Activated B cell treated with CpG ODN at 0.5 μM for 24 hours (primary cell): ENCODE data around the gene RNLS. TPM values are rescaled to one million over a fixed set of nuclear protein-coding genes. Genes with fewer than 3 reads are reported as not detected.
A peak's percentile ranks its signal among the peaks of the same experiment; 100 is the strongest.

ENCODE experiments used
- ATAC-seq: fragments of 200-7000 bp; cut with Tn5 transposase; one replicate; pipeline ENCODE4 v1.10.0; 2021; ENCODE audit warnings: low read depth, mild to moderate bottlenecking, moderate library complexity
- CTCF ChIA-PET: fragments of 350-600 bp; sonication (Branson Sonifier 250); formaldehyde crosslinking; loops from one replicate; lab custom pipeline; 2021; ENCODE audit warnings: antibody characterized with exemption; lab: Charles Lee
- POLR2A ChIA-PET: fragments of 350-600 bp; sonication (Branson Sonifier 250); formaldehyde crosslinking; loops from one replicate; lab custom pipeline; 2021; ENCODE audit warnings: antibody characterized with exemption; lab: Charles Lee
- DNase-seq: peaks from one replicate; pipeline ENCODE4 v3.0.0; 2022
- H3K27ac Mint-ChIP-seq: one replicate; pipeline ENCODE4 v1.8.0; 2020; ENCODE audit warnings: mixed read lengths
- H3K27me3 Mint-ChIP-seq: one replicate; pipeline ENCODE4 v1.8.0; 2021; ENCODE audit warnings: mixed read lengths
- H3K36me3 Mint-ChIP-seq: one replicate; pipeline ENCODE4 v1.8.0; 2021; ENCODE audit warnings: low read depth, mixed read lengths
- H3K4me1 Mint-ChIP-seq: one replicate; pipeline ENCODE4 v1.8.0; 2021; ENCODE audit warnings: mixed read lengths
- H3K4me3 Mint-ChIP-seq: one replicate; pipeline ENCODE4 v1.8.0; 2020; ENCODE audit warnings: mild to moderate bottlenecking, mixed read lengths
- H3K9me3 Mint-ChIP-seq: one replicate; pipeline ENCODE4 v1.8.0; 2020; ENCODE audit warnings: mixed read lengths
- CTCF ChIP-seq: fragments of 200-600 bp; IDR thresholded peaks from one replicate; pipeline ENCODE4 v1.8.0; 2022; ENCODE audit warnings: antibody characterized with exemption, mild to moderate bottlenecking
- intact Hi-C: fragments of 100-400 bp; cut with micrococcal nuclease; formaldehyde crosslinking; loops from one replicate; pipeline ENCODE4 v1.15.1; 2024
- total RNA-seq: library from RNA; stranded (reverse); gene quantifications from 2 replicates; pipeline ENCODE4 v1.2.3, GENCODE V29; 2022

The RNLS gene
- total RNA-seq, 1 donor from 2014 or later, result 5.7 TPM

GRCh38 chr10:88270871-88271713 lies 312.0 kb downstream of the RNLS start:
- H3K9me3 Mint-ChIP-seq, result no peaks in the 10 kb centered on the region
- H3K27me3 Mint-ChIP-seq, result no peaks in the 10 kb centered on the region
- TF ChIP-seq CTCF, result no peak
- ChIA-PET CTCF (interaction anchor here (0.7 to 4.0 kb wide), 8 partner anchors 9 to 282 kb away, joined by 3 to 26 read pairs (median 4); no protein-coding TSS in a partner anchor), POLR2A (interaction anchor here (0.6 to 2.0 kb wide), 14 partner anchors 9 to 631 kb away, joined by 3 to 18 read pairs (median 4); partner anchors contain the start of genes KLLN and PTEN)
- peak overlapping the region; percentile 56 for H3K27ac Mint-ChIP-seq
- ATAC-seq (peak; percentile 93), DNase-seq (peak; percentile 16)
- intact Hi-C loops, result loop anchor here (1.0 to 5.0 kb wide), 6 partner anchors 51 to 409 kb away; no protein-coding TSS in a partner anchor
- H3K4me1 Mint-ChIP-seq, result peaks cover 46% of the 10 kb centered on the region
- H3K4me3 Mint-ChIP-seq, result peak overlapping the region; percentile 40
- no peaks in the 10 kb centered on the region for H3K36me3 Mint-ChIP-seq

- no peaks in the 10 kb centered on the region for H3K36me3 Mint-ChIP-seq
- no peak for TF ChIP-seq CTCF
- intact Hi-C loops, result loop anchor here (5.0 kb wide), 2 partner anchors 203 to 308 kb away; no protein-coding TSS in a partner anchor
- peaks cover 46% of the 10 kb centered on the region for H3K4me1 Mint-ChIP-seq
- H3K27ac Mint-ChIP-seq, result no peak overlapping the region
- CTCF ChIA-PET, result interaction anchor here (1.0 to 4.0 kb wide), 5 partner anchors 119 to 283 kb away, joined by 3 to 26 read pairs (median 4); no protein-coding TSS in a partner anchor
- no peak overlapping the region for H3K4me3 Mint-ChIP-seq
- DNase-seq (no peak), ATAC-seq (no peak)
- H3K27me3 Mint-ChIP-seq, result no peaks in the 10 kb centered on the region
- H3K9me3 Mint-ChIP-seq, result no peaks in the 10 kb centered on the region
- POLR2A ChIA-PET, result interaction anchor here (0.8 to 2.0 kb wide), 9 partner anchors 8 to 408 kb away, joined by 3 to 18 read pairs (median 7); partner anchors contain the start of genes KLLN and PTEN
Measured at GRCh38 chr10:88270061-88270808, 312.9 kb downstream of the RNLS start.

GRCh38 chr10:88262591-88263234 lies 320.4 kb downstream of the RNLS start:
- H3K27ac Mint-ChIP-seq, result no peak overlapping the region

GRCh38 chr10:88261152-88261551 lies 322.0 kb downstream of the RNLS start:
- no peak for TF ChIP-seq CTCF
- no peak overlapping the region for H3K27ac Mint-ChIP-seq
- DNase-seq, result no peak
- H3K27me3 Mint-ChIP-seq, result no peaks in the 10 kb centered on the region
- H3K9me3 Mint-ChIP-seq, result no peaks in the 10 kb centered on the region
- ChIA-PET POLR2A (interaction anchor here (1.3 kb wide), 1 partner anchor 9 kb away, joined by 3 read pairs; no protein-coding TSS in a partner anchor), CTCF (interaction anchor here (1.4 kb wide), 1 partner anchor 10 kb away, joined by 3 read pairs; no protein-coding TSS in a partner anchor)
- no peak overlapping the region for H3K4me3 Mint-ChIP-seq
- ATAC-seq, result no peak
- no peaks in the 10 kb centered on the region for H3K36me3 Mint-ChIP-seq
- intact Hi-C loops, result no loop called here
- H3K4me1 Mint-ChIP-seq, result peaks cover 3% of the 10 kb centered on the region

More at GRCh38 chr10:88262591-88263234, 320.4 kb downstream of the RNLS start:
- H3K36me3 Mint-ChIP-seq, result no peaks in the 10 kb centered on the region
- ChIA-PET CTCF (interaction anchor here (1.4 kb wide), 1 partner anchor 9 kb away, joined by 3 read pairs; no protein-coding TSS in a partner anchor), POLR2A (interaction anchor here (0.7 to 1.3 kb wide), 2 partner anchors 8 to 385 kb away, joined by 3 read pairs; no protein-coding TSS in a partner anchor)
- intact Hi-C loops, result no loop called here
- no peak overlapping the region for H3K4me3 Mint-ChIP-seq
- ATAC-seq (no peak), DNase-seq (no peak)
- no peaks in the 10 kb centered on the region for H3K9me3 Mint-ChIP-seq
- H3K27me3 Mint-ChIP-seq, result no peaks in the 10 kb centered on the region
- TF ChIP-seq CTCF, result no peak
- peaks cover 12% of the 10 kb centered on the region for H3K4me1 Mint-ChIP-seq
